ENCODE data around the gene RAC3. TPM values are rescaled to one million over a fixed set of nuclear protein-coding genes. Genes with fewer than 3 reads are reported as not detected.
A peak's percentile ranks its signal among the peaks of the same experiment; 100 is the strongest.

The RAC3 gene
- total RNA-seq, 6 experiments from 2014 or later = 4.3 to 8.5 (median 5.6) TPM

GRCh38 chr17:82000803-82001570 lies 30.5 kb upstream of the RAC3 start:
- H3K27ac Mint-ChIP-seq = no peak overlapping the region

DNA sequence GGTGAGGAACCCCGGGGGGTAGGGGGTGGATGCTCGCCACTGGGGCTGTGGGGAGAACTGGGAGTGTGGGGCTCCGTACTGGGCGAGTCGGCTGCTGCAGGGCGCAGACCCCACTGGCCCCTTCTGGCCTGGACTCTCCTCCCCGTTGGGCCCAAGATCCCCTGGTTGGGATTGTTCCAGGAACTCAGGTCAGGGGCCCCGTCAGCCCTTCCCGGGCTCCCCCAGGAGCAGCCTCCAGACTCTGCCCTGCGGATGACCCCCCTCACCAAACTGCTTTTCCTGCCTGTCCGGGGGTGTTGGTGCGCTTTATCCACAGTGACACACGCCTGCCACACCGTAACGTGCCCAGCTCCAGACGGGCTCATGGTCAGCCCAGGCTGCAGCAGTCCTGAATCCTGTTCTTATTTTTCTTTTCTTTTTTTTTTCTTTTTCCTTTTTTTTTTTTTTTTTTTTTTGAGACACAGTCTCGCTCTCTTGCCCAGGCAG lies 29.9 kb upstream of the RAC3 start:
- Mint-ChIP-seq H3K27ac (no peak overlapping the region), H3K9me3 (no peaks in the 10 kb centered on the region), H3K27me3 (ENCODE audit: insufficient read depth) (no peaks in the 10 kb centered on the region), H3K4me1 (ENCODE audit: low read depth) (peaks cover 20% of the 10 kb centered on the region), H3K36me3 (ENCODE audit: low read depth) (no peaks in the 10 kb centered on the region), H3K4me3 (no peak overlapping the region)
- no peak for DNase-seq
- TF ChIP-seq, protein P1, sequence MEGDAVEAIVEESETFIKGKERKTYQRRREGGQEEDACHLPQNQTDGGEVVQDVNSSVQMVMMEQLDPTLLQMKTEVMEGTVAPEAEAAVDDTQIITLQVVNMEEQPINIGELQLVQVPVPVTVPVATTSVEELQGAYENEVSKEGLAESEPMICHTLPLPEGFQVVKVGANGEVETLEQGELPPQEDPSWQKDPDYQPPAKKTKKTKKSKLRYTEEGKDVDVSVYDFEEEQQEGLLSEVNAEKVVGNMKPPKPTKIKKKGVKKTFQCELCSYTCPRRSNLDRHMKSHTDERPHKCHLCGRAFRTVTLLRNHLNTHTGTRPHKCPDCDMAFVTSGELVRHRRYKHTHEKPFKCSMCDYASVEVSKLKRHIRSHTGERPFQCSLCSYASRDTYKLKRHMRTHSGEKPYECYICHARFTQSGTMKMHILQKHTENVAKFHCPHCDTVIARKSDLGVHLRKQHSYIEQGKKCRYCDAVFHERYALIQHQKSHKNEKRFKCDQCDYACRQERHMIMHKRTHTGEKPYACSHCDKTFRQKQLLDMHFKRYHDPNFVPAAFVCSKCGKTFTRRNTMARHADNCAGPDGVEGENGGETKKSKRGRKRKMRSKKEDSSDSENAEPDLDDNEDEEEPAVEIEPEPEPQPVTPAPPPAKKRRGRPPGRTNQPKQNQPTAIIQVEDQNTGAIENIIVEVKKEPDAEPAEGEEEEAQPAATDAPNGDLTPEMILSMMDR (IDR thresholded peaks at IDR 0.05) = no peak

More at GRCh38 chr17:82000803-82001570, 30.5 kb upstream of the RAC3 start:
- no peak overlapping the region for H3K4me3 Mint-ChIP-seq
- no peak for DNase-seq
- H3K36me3 Mint-ChIP-seq (ENCODE audit: low read depth) = no peaks in the 10 kb centered on the region
- peaks cover 13% of the 10 kb centered on the region for H3K4me1 Mint-ChIP-seq (ENCODE audit: low read depth)
- H3K9me3 Mint-ChIP-seq = no peaks in the 10 kb centered on the region
- H3K27me3 Mint-ChIP-seq (ENCODE audit: insufficient read depth) = no peaks in the 10 kb centered on the region
- TF ChIP-seq, protein P1 (IDR thresholded peaks at IDR 0.05) = no peak

DNA sequence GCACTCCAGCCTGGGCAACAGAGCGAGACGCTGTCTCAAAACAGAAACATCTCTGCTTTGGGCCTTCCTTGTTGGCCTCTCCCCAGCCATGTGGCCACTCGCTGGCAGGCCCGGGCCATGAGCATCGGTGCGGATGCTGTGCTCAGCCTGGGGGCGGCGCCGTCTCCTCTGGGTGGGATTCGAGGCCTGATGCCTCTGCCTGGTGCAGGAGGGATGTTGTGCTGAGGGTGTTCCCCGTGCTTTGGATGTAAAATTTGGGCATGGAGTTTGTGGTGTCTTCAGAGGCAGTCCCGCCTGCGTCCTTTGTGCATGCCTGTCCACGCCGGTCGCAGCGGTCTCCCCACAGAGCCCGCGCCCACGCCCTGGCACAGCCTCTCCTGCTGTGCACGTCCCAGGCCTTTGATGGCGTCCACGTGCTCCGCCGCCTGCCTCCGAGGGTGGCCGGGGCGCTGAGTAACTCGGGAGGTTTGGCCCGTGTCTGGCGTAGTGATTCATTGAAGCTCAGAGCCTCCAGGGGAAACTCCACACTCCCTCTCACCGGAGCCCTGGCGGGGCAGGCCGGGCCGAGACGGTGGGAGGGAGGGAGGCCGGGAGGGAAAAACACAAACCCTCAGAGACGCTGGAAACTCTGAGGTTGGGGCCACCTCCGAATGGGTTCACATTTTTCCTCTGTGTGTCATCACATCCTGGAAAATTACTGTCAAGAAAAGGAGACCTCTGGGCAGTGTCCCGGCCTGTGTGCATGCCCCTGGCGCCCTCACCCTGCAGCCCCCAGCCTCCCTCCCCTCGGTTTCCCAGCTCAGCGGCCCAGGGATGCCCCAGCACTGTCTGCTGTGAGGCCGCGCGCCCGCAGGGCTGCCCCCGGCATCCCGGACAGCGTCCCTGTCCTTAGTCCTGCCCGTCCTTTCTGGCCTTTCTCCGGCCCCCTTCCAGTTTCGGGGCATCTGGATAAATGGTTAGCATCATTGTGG lies 27.8 kb upstream of the RAC3 start:
- Mint-ChIP-seq H3K27ac (peak overlapping the region; percentile 92), H3K4me1 (ENCODE audit: low read depth) (peaks cover 22% of the 10 kb centered on the region), H3K36me3 (ENCODE audit: low read depth) (no peaks in the 10 kb centered on the region), H3K27me3 (ENCODE audit: insufficient read depth) (no peaks in the 10 kb centered on the region), H3K9me3 (no peaks in the 10 kb centered on the region), H3K4me3 (peak overlapping the region; percentile 60)
- TF ChIP-seq, protein P1 (IDR thresholded peaks at IDR 0.05) = peak; percentile 38
- DNase-seq = peak; percentile 96

- Mint-ChIP-seq H3K27ac (peak overlapping the region; percentile 92), H3K9me3 (no peaks in the 10 kb centered on the region)
- DNase-seq = no peak
These were observed 26.7 kb upstream of the RAC3 start for GRCh38 chr17:82004517-82005455.

More at GRCh38 chr17:82004517-82005455, 26.7 kb upstream of the RAC3 start:
- TF ChIP-seq, protein P1 (IDR thresholded peaks at IDR 0.05) = no peak
- Mint-ChIP-seq H3K4me3 (no peak overlapping the region), H3K4me1 (ENCODE audit: low read depth) (peaks cover 22% of the 10 kb centered on the region), H3K27me3 (ENCODE audit: insufficient read depth) (no peaks in the 10 kb centered on the region; the same call in 1 of the 2 replicates), H3K36me3 (ENCODE audit: low read depth) (no peaks in the 10 kb centered on the region)
